ENCODE results near the gene NTMT1. TPM values are rescaled to one million over a fixed set of nuclear protein-coding genes. Genes with fewer than 3 reads are reported as not detected.
"Not testable (repeated sequence)": the region's sequence is repeated elsewhere in the genome, so short reads cannot be mapped to it uniquely, and the experiment has no call there.

The NTMT1 gene
- total RNA-seq, 1 experiment from 2014 or later = 42.0 TPM

- no peak for DNase-seq (ENCODE audit: low spot score)
These were observed 28.6 kb downstream of the NTMT1 start for GRCh38 chr9:129654554-129655040.

GRCh38 chr9:129655154-129655553 lies 29.2 kb downstream of the NTMT1 start:
- DNase-seq (ENCODE audit: low spot score) = no peak

- DNase-seq (ENCODE audit: low spot score) = no peak
These were observed 29.7 kb downstream of the NTMT1 start for GRCh38 chr9:129655696-129656095.

- DNase-seq (ENCODE audit: low spot score) = peak; percentile 45
These were observed 30.9 kb downstream of the NTMT1 start for GRCh38 chr9:129656795-129657390.

GRCh38 chr9:129661029-129661428 lies 35.1 kb downstream of the NTMT1 start:
- no peak for DNase-seq (ENCODE audit: low spot score)

- not testable (repeated sequence) for DNase-seq (ENCODE audit: low spot score)
These were observed 36.3 kb downstream of the NTMT1 start for GRCh38 chr9:129662239-129662638.

- DNase-seq (ENCODE audit: low spot score) = no peak
These were observed 38.9 kb downstream of the NTMT1 start for GRCh38 chr9:129664746-129665388.

- DNase-seq (ENCODE audit: low spot score) = no peak
These were observed 39.4 kb downstream of the NTMT1 start, which contains the start of gene PRRX2 for GRCh38 chr9:129665389-129665775. TSS of gene PRRX2 (plus strand) at chr9:129665647. CDS start at chr9:129665868, 221 bp downstream.

GRCh38 chr9:129665814-129666520 lies 40.0 kb downstream of the NTMT1 start:
- no peak for DNase-seq (ENCODE audit: low spot score)

- DNase-seq (ENCODE audit: low spot score) = no peak
These were observed 40.6 kb downstream of the NTMT1 start for GRCh38 chr9:129666575-129666974.

GRCh38 chr9:129667378-129667777 lies 41.4 kb downstream of the NTMT1 start:
- DNase-seq (ENCODE audit: low spot score) = no peak

- DNase-seq (ENCODE audit: low spot score) = no peak
These were observed 41.9 kb downstream of the NTMT1 start for GRCh38 chr9:129667850-129668249.

GRCh38 chr9:129669141-129669718 lies 43.3 kb downstream of the NTMT1 start:
- peak; percentile 57 for DNase-seq (ENCODE audit: low spot score)

GRCh38 chr9:129669946-129670345 lies 44.0 kb downstream of the NTMT1 start:
- DNase-seq (ENCODE audit: low spot score) = no peak

- no peak for DNase-seq (ENCODE audit: low spot score)
These were observed 45.1 kb downstream of the NTMT1 start for GRCh38 chr9:129671065-129671464.

GRCh38 chr9:129671519-129671918 lies 45.6 kb downstream of the NTMT1 start:
- no peak for DNase-seq (ENCODE audit: low spot score)

GRCh38 chr9:129672702-129673101 lies 46.7 kb downstream of the NTMT1 start:
- DNase-seq (ENCODE audit: low spot score) = no peak

GRCh38 chr9:129673602-129674001 lies 47.6 kb downstream of the NTMT1 start:
- DNase-seq (ENCODE audit: low spot score) = no peak

GRCh38 chr9:129674229-129674628 lies 48.3 kb downstream of the NTMT1 start:
- DNase-seq (ENCODE audit: low spot score) = no peak

GRCh38 chr9:129675620-129676019 lies 49.7 kb downstream of the NTMT1 start:
- DNase-seq (ENCODE audit: low spot score) = no peak

GRCh38 chr9:129676287-129676686 lies 50.3 kb downstream of the NTMT1 start:
- DNase-seq (ENCODE audit: low spot score) = no peak

- DNase-seq (ENCODE audit: low spot score) = no peak
These were observed 51.0 kb downstream of the NTMT1 start for GRCh38 chr9:129676975-129677374.

Measured in H4 (cell line).